Osteocyte (in vitro differentiated cells): ENCODE data around the gene CBX4. TPM values are rescaled to one million over a fixed set of nuclear protein-coding genes. Genes with fewer than 3 reads are reported as not detected.

ENCODE experiments used
- DNase-seq: peaks from one replicate; pipeline ENCODE4 v3.0.0; 2021; ENCODE audit warnings: mixed read lengths; ENCODE audit not compliant: unreplicated experiment; ENCODE audit errors: extremely low spot score
- H3K27ac Mint-ChIP-seq: one replicate; pipeline ENCODE4 v1.8.0; 2021; ENCODE audit warnings: mild to moderate bottlenecking, mixed read lengths; ENCODE audit not compliant: unreplicated experiment
- H3K27me3 Mint-ChIP-seq: one replicate; pipeline ENCODE4 v1.8.0; 2021; ENCODE audit warnings: mixed read lengths; ENCODE audit not compliant: unreplicated experiment
- H3K36me3 Mint-ChIP-seq: one replicate; pipeline ENCODE4 v1.8.0; 2021; ENCODE audit warnings: mixed read lengths; ENCODE audit not compliant: unreplicated experiment
- H3K4me1 Mint-ChIP-seq: one replicate; pipeline ENCODE4 v1.8.0; 2021; ENCODE audit warnings: mixed read lengths; ENCODE audit not compliant: unreplicated experiment
- H3K4me3 Mint-ChIP-seq: one replicate; pipeline ENCODE4 v1.8.0; 2021; ENCODE audit warnings: mild to moderate bottlenecking, moderate library complexity, mixed read lengths; ENCODE audit not compliant: unreplicated experiment
- H3K9me3 Mint-ChIP-seq: one replicate; pipeline ENCODE4 v1.8.0; 2021; ENCODE audit warnings: mixed read lengths; ENCODE audit not compliant: unreplicated experiment
- CTCF ChIP-seq: fragments of 200-600 bp; sonication (generic); IDR thresholded peaks from 2 replicates; pipeline ENCODE4 v1.5.0; 2021; ENCODE audit warnings: antibody characterized with exemption, mild to moderate bottlenecking, moderate library complexity
- total RNA-seq: library from RNA; stranded (reverse); gene quantifications from 2 replicates; pipeline ENCODE4 v1.2.1, GENCODE V29; 2021

The CBX4 gene
- total RNA-seq, 1 donor from 2014 or later, result 23.2 TPM

GRCh38 chr17:79822583-79823124 lies 16.6 kb downstream of the CBX4 start:
- Mint-ChIP-seq H3K27ac (no peak overlapping the region), H3K27me3 (peaks cover 13% of the 10 kb centered on the region), H3K4me3 (no peak overlapping the region), H3K9me3 (no peaks in the 10 kb centered on the region), H3K36me3 (no peaks in the 10 kb centered on the region), H3K4me1 (no peaks in the 10 kb centered on the region)
- no peak for TF ChIP-seq CTCF
- no peak for DNase-seq

- no peak for DNase-seq
- H3K27ac Mint-ChIP-seq, result no peak overlapping the region
- no peak overlapping the region for H3K4me3 Mint-ChIP-seq
- no peaks in the 10 kb centered on the region for H3K9me3 Mint-ChIP-seq
- H3K36me3 Mint-ChIP-seq, result no peaks in the 10 kb centered on the region
- no peak for TF ChIP-seq CTCF
- peaks cover 22% of the 10 kb centered on the region for H3K27me3 Mint-ChIP-seq
- no peaks in the 10 kb centered on the region for H3K4me1 Mint-ChIP-seq
Observed at GRCh38 chr17:79821331-79822095, 17.7 kb downstream of the CBX4 start.

GRCh38 chr17:79820959-79821330 lies 18.3 kb downstream of the CBX4 start:
- Mint-ChIP-seq H3K9me3 (no peaks in the 10 kb centered on the region), H3K4me1 (no peaks in the 10 kb centered on the region), H3K36me3 (no peaks in the 10 kb centered on the region), H3K27me3 (peaks cover 28% of the 10 kb centered on the region), H3K27ac (no peak overlapping the region), H3K4me3 (no peak overlapping the region)
- no peak for DNase-seq
- no peak for TF ChIP-seq CTCF

- peaks cover 29% of the 10 kb centered on the region for H3K27me3 Mint-ChIP-seq
- no peak for DNase-seq
- no peak for TF ChIP-seq CTCF
- H3K9me3 Mint-ChIP-seq, result no peaks in the 10 kb centered on the region
- no peaks in the 10 kb centered on the region for H3K36me3 Mint-ChIP-seq
- H3K27ac Mint-ChIP-seq, result no peak overlapping the region
- H3K4me3 Mint-ChIP-seq, result no peak overlapping the region
- H3K4me1 Mint-ChIP-seq, result no peaks in the 10 kb centered on the region
Observed at GRCh38 chr17:79819534-79820276, 19.5 kb downstream of the CBX4 start.

GRCh38 chr17:79819085-79819484 lies 20.2 kb downstream of the CBX4 start:
- Mint-ChIP-seq H3K4me3 (no peak overlapping the region), H3K9me3 (no peaks in the 10 kb centered on the region), H3K27ac (no peak overlapping the region), H3K27me3 (peaks cover 34% of the 10 kb centered on the region), H3K4me1 (peaks cover 5% of the 10 kb centered on the region), H3K36me3 (no peaks in the 10 kb centered on the region)
- TF ChIP-seq CTCF, result no peak
- DNase-seq, result no peak
